ENCODE results near the gene SHROOM3.

The SHROOM3 gene

GRCh38 chr4:76747563-76747962 is 312.5 kb downstream of the SHROOM3 start:
- Histone ChIP-seq H3K4me3 (ENCODE audit: insufficient read depth, low read length, poor library complexity, severe bottlenecking) (no peak overlapping the region), H3K9ac (ENCODE audit: low read length) (no peak overlapping the region), H3K4me2 (ENCODE audit: low read depth, low read length, poor library complexity, severe bottlenecking) (no peak overlapping the region), H2AFZ (ENCODE audit: low read depth, low read length, severe bottlenecking) (no peak overlapping the region), H3K36me3 (ENCODE audit: low read length) (no peaks in the 10 kb centered on the region), H3K79me2 (ENCODE audit: insufficient read depth, low read length) (no peaks in the 10 kb centered on the region), H3K9me2 (replicated peaks; ENCODE audit: insufficient read depth, low read length) (no peaks in the 10 kb centered on the region), H3K27ac (ENCODE audit: low read depth, low read length) (no peak overlapping the region), H4K20me1 (ENCODE audit: low read depth, low read length) (no peaks in the 10 kb centered on the region), H3K27me3 (ENCODE audit: low read length) (no peaks in the 10 kb centered on the region), H3K9me3 (ENCODE audit: insufficient read depth, low read length) (no peaks in the 10 kb centered on the region), H3F3A (ENCODE audit: insufficient read depth) (no peaks in the 10 kb centered on the region)
- TF ChIP-seq EZH2phosphoT487 (conservative IDR thresholded peaks at IDR 0.05; ENCODE audit: low read length) = no peak
- TF ChIP-seq, protein P1, sequence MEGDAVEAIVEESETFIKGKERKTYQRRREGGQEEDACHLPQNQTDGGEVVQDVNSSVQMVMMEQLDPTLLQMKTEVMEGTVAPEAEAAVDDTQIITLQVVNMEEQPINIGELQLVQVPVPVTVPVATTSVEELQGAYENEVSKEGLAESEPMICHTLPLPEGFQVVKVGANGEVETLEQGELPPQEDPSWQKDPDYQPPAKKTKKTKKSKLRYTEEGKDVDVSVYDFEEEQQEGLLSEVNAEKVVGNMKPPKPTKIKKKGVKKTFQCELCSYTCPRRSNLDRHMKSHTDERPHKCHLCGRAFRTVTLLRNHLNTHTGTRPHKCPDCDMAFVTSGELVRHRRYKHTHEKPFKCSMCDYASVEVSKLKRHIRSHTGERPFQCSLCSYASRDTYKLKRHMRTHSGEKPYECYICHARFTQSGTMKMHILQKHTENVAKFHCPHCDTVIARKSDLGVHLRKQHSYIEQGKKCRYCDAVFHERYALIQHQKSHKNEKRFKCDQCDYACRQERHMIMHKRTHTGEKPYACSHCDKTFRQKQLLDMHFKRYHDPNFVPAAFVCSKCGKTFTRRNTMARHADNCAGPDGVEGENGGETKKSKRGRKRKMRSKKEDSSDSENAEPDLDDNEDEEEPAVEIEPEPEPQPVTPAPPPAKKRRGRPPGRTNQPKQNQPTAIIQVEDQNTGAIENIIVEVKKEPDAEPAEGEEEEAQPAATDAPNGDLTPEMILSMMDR (IDR thresholded peaks at IDR 0.05; ENCODE audit: insufficient read depth, low read length, poor library complexity, severe bottlenecking) = no peak

GRCh38 chr4:76748649-76749048 is 313.6 kb downstream of the SHROOM3 start:
- H3F3A ChIP-seq (ENCODE audit: insufficient read depth) = no peaks in the 10 kb centered on the region
- H3K27ac ChIP-seq (ENCODE audit: low read depth, low read length) = no peak overlapping the region
- H3K4me2 ChIP-seq (ENCODE audit: low read depth, low read length, poor library complexity, severe bottlenecking) = no peak overlapping the region
- no peaks in the 10 kb centered on the region for H3K27me3 ChIP-seq (ENCODE audit: low read length)
- no peak overlapping the region for H2AFZ ChIP-seq (ENCODE audit: low read depth, low read length, severe bottlenecking)
- no peaks in the 10 kb centered on the region for H3K9me3 ChIP-seq (ENCODE audit: insufficient read depth, low read length)
- no peaks in the 10 kb centered on the region for H3K36me3 ChIP-seq (ENCODE audit: low read length)
- no peak overlapping the region for H3K4me3 ChIP-seq (ENCODE audit: insufficient read depth, low read length, poor library complexity, severe bottlenecking)
- H4K20me1 ChIP-seq (ENCODE audit: low read depth, low read length) = no peaks in the 10 kb centered on the region
- H3K9ac ChIP-seq (ENCODE audit: low read length) = no peak overlapping the region
- no peaks in the 10 kb centered on the region for H3K9me2 ChIP-seq (replicated peaks; ENCODE audit: insufficient read depth, low read length)
- no peaks in the 10 kb centered on the region for H3K79me2 ChIP-seq (ENCODE audit: insufficient read depth, low read length)
- TF ChIP-seq, protein P1 (IDR thresholded peaks at IDR 0.05; ENCODE audit: insufficient read depth, low read length, poor library complexity, severe bottlenecking) = no peak

- Histone ChIP-seq H3K36me3 (ENCODE audit: low read length) (no peaks in the 10 kb centered on the region), H3K79me2 (ENCODE audit: insufficient read depth, low read length) (no peaks in the 10 kb centered on the region), H3K27me3 (ENCODE audit: low read length) (no peaks in the 10 kb centered on the region), H3K4me3 (ENCODE audit: insufficient read depth, low read length, poor library complexity, severe bottlenecking) (no peak overlapping the region), H3K9me3 (ENCODE audit: insufficient read depth, low read length) (no peaks in the 10 kb centered on the region), H3K27ac (ENCODE audit: low read depth, low read length) (no peak overlapping the region), H3K9me2 (replicated peaks; ENCODE audit: insufficient read depth, low read length) (no peaks in the 10 kb centered on the region), H3F3A (ENCODE audit: insufficient read depth) (no peaks in the 10 kb centered on the region), H4K20me1 (ENCODE audit: low read depth, low read length) (no peaks in the 10 kb centered on the region), H3K4me2 (ENCODE audit: low read depth, low read length, poor library complexity, severe bottlenecking) (no peak overlapping the region), H2AFZ (ENCODE audit: low read depth, low read length, severe bottlenecking) (no peak overlapping the region), H3K9ac (ENCODE audit: low read length) (no peak overlapping the region)
- TF ChIP-seq EZH2phosphoT487 (conservative IDR thresholded peaks at IDR 0.05; ENCODE audit: low read length) = no peak
- TF ChIP-seq, protein P1 (IDR thresholded peaks at IDR 0.05; ENCODE audit: insufficient read depth, low read length, poor library complexity, severe bottlenecking) = no peak
Measured at GRCh38 chr4:76749355-76749754, 314.3 kb downstream of the SHROOM3 start.

DNA sequence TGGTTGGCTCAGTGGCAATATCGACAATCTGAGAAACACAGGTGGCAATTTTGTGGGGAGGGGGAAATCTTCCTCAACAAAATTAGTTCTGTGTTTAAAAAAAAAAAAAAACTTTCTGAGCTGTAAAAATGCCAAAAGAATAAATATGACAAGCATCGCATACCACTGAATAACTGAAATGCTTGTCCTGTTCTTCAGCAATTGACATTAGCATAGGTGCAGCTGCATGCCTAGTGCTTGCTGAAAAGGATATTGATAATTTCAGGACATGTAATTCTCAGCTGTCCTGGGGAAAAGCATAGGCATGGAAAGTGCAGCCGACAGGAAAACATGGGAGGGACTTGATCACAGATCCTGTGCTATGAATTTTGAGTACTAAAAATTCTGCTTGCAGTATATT is 315.7 kb downstream of the SHROOM3 start:
- TF ChIP-seq EZH2phosphoT487 (conservative IDR thresholded peaks at IDR 0.05; ENCODE audit: low read length) = no peak
- TF ChIP-seq, protein P1 (IDR thresholded peaks at IDR 0.05; ENCODE audit: insufficient read depth, low read length, poor library complexity, severe bottlenecking) = no peak
- no peaks in the 10 kb centered on the region for H4K20me1 ChIP-seq (ENCODE audit: low read depth, low read length)
- no peak overlapping the region for H3K9ac ChIP-seq (ENCODE audit: low read length)
- no peak overlapping the region for H3K4me2 ChIP-seq (ENCODE audit: low read depth, low read length, poor library complexity, severe bottlenecking)
- no peaks in the 10 kb centered on the region for H3K36me3 ChIP-seq (ENCODE audit: low read length)
- no peak overlapping the region for H2AFZ ChIP-seq (ENCODE audit: low read depth, low read length, severe bottlenecking)
- no peak overlapping the region for H3K4me3 ChIP-seq (ENCODE audit: insufficient read depth, low read length, poor library complexity, severe bottlenecking)
- no peaks in the 10 kb centered on the region for H3K27me3 ChIP-seq (ENCODE audit: low read length)
- no peaks in the 10 kb centered on the region for H3F3A ChIP-seq (ENCODE audit: insufficient read depth)
- no peaks in the 10 kb centered on the region for H3K9me3 ChIP-seq (ENCODE audit: insufficient read depth, low read length)
- H3K27ac ChIP-seq (ENCODE audit: low read depth, low read length) = no peak overlapping the region
- H3K9me2 ChIP-seq (replicated peaks; ENCODE audit: insufficient read depth, low read length) = no peaks in the 10 kb centered on the region
- H3K79me2 ChIP-seq (ENCODE audit: insufficient read depth, low read length) = no peaks in the 10 kb centered on the region
